Naive B cell (primary cell): Measurements from ENCODE around the gene TRIM13. TPM values are rescaled to one million over a fixed set of nuclear protein-coding genes. Genes with fewer than 3 reads are reported as not detected.
"Not testable (repeated sequence)": the region's sequence is repeated elsewhere in the genome, so short reads cannot be mapped to it uniquely, and the experiment has no call there.

Experiments used
- ATAC-seq, 2 donors: fragments of 150-1000 bp; cut with Tn5 transposase; 2 replicates each; pipeline ENCODE4 v1.10.0; 2021; ENCODE audit warnings: low read depth in 2 of 2, mild to moderate bottlenecking in 2 of 2, moderate library complexity in 2 of 2
- DNase-seq: peaks from one replicate; pipeline ENCODE4 v3.0.0; 2022
- H3K27ac Mint-ChIP-seq, 6 donors: one replicate each; pipeline ENCODE4 v1.8.0; 2020 to 2022; ENCODE audit warnings: mild to moderate bottlenecking in 6 of 6, mixed read lengths in 6 of 6, moderate library complexity in 5 of 6, inconsistent platforms in 2 of 6
- H3K27me3 Mint-ChIP-seq, 3 donors: one replicate each; pipeline ENCODE4 v1.8.0; 2021 to 2022; ENCODE audit warnings: mixed read lengths in 3 of 3, mild to moderate bottlenecking in 1 of 3
- H3K36me3 Mint-ChIP-seq, 2 donors: one replicate each; pipeline ENCODE4 v1.8.0; 2020 to 2022; ENCODE audit warnings: mixed read lengths in 2 of 2, inconsistent platforms in 1 of 2, mild to moderate bottlenecking in 1 of 2
- H3K4me1 Mint-ChIP-seq, 3 donors: one replicate each; pipeline ENCODE4 v1.8.0; 2020 to 2022; ENCODE audit warnings: mixed read lengths in 3 of 3, inconsistent platforms in 1 of 3, mild to moderate bottlenecking in 1 of 3, moderate library complexity in 1 of 3
- H3K4me3 Mint-ChIP-seq, 8 donors: one replicate each; pipeline ENCODE4 v1.8.0; 2020 to 2022; ENCODE audit warnings: mild to moderate bottlenecking in 8 of 8, mixed read lengths in 8 of 8, moderate library complexity in 8 of 8, inconsistent platforms in 2 of 8
- H3K9me3 Mint-ChIP-seq, 7 donors: one replicate each; pipeline ENCODE4 v1.8.0; 2020 to 2022; ENCODE audit warnings: mixed read lengths in 7 of 7, mild to moderate bottlenecking in 5 of 7, inconsistent platforms in 2 of 7, moderate library complexity in 1 of 7
- polyA plus RNA-seq, 6 donors: library from polyadenylated mRNA; unstranded; fragments of 300-500 nt; fragmentation: Illumina TruSeq; gene quantifications; one replicate each; pipeline ENCODE4 v1.2.3, GENCODE V29; 2021; ENCODE audit warnings: low read depth in 6 of 6

TRIM13 gene, protein sequence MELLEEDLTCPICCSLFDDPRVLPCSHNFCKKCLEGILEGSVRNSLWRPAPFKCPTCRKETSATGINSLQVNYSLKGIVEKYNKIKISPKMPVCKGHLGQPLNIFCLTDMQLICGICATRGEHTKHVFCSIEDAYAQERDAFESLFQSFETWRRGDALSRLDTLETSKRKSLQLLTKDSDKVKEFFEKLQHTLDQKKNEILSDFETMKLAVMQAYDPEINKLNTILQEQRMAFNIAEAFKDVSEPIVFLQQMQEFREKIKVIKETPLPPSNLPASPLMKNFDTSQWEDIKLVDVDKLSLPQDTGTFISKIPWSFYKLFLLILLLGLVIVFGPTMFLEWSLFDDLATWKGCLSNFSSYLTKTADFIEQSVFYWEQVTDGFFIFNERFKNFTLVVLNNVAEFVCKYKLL
- 10 to 100 TPM; 27.4 to 42.0 (median 29.8) TPM for polyA plus RNA-seq

DNA sequence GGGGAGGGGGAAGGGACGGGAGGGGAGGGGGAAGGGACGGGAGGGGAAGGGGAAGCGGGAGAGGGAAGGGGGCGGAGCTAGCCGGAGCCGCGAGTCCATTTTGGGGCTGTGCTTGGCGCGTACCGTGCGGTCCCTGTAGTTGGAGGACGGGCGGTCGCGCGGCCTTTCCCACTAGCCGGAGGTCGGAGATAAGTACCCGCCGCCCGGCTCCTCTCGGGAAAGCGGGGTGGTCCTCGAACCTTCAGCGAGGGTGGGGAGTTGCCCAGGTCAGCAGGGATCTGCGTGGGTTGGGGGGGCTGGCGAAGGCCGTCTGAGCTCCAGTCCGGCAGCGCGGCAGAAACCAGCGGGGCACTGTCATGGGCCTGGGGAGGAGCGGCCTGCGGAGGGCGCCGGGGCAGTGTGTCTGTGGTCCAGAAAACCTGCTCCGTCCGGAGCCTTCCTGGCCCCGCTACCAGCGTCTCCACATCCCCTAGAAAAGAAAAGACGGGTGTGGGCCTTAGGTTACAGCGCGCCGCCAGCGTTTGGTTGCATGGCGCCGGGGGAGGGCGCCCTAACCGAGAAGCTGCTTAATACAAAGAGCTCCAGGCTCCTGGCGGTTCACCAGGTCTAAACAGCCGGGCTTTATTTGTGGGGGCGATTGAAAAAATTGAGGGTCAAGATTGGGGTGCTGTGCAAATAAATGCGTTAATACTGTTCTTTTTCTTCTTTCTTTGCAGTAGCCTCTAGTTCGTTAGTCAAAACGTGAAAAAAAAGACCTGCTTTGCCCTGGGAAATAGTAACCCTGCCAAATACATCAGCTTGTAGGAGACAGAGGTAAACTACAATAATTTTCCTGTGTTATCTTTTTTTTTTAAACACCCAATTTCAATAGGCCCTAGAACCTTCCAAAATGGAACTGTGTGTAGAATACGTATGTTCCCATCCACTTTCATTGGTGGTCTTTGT, at the start of gene TRIM13:
TRIM13 (plus strand) TSS at position 92 of the 945 bp plus-strand sequence. CDS start 14,899 bp downstream, outside the sequence.
- Mint-ChIP-seq H3K4me3 (peak within 1 kb of the TSS; percentile 83 to 97 (median 94)), H3K36me3 (peaks cover 7 to 10% of the 10 kb centered on the region in 2 donors), H3K27me3 (no peaks in the 10 kb centered on the region), H3K9me3 (no peaks in the 10 kb centered on the region), H3K27ac (peak within 1 kb of the TSS; percentile 89 to 97 (median 95)), H3K4me1 (peaks cover 25 to 57% (median 50%) of the 10 kb centered on the region in 3 donors)
- DNase-seq (peak; percentile 82), ATAC-seq (peak; percentile 79 to 81)

- not testable (repeated sequence) for H3K4me3 Mint-ChIP-seq, H3K9me3 Mint-ChIP-seq, H3K4me1 Mint-ChIP-seq, DNase-seq, H3K27me3 Mint-ChIP-seq, ATAC-seq, H3K36me3 Mint-ChIP-seq
- H3K27ac Mint-ChIP-seq, result peak overlapping the region in 1 of 6 donors; percentile 36
Observed at GRCh38 chr13:49948777-49949270, 48.0 kb upstream of the TRIM13 start.

GRCh38 chr13:49951754-49952535, 44.9 kb upstream of the TRIM13 start:
- Mint-ChIP-seq H3K27me3 (peaks cover 0 to 4% (median 0%) of the 10 kb centered on the region in 3 donors), H3K9me3 (peaks cover 0 to 4% (median 0%) of the 10 kb centered on the region in 7 donors), H3K27ac (no peak overlapping the region), H3K36me3 (no peaks in the 10 kb centered on the region), H3K4me1 (peaks cover 6 to 9% (median 6%) of the 10 kb centered on the region in 3 donors), H3K4me3 (no peak overlapping the region)
- ATAC-seq (no peak), DNase-seq (no peak)

DNA sequence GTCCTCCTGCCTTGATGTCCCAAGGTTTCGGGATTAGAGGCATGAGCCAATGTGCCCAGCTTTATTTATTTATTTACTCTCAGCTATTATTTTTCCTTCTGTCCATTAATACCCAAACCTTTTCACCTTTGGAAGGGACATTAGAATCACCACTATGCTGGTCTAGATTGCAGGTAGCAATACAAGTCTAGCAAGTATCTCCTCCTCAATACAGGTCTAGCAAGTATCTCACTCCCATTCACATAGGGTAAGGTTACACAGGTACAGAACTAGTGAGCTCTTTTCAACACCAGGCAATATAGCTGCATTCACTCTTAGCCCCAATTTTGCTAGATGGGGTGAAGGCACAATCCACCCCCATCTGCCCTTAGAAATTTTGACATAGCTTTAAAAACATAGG, 43.3 kb upstream of the TRIM13 start:
- H3K4me3 Mint-ChIP-seq, result peak overlapping the region in 1 of 8 donors; percentile 72
- no peaks in the 10 kb centered on the region for H3K27me3 Mint-ChIP-seq
- H3K9me3 Mint-ChIP-seq, result peaks cover 0 to 4% (median 0%) of the 10 kb centered on the region in 7 donors
- ATAC-seq, result no peak
- peak overlapping the region in 1 of 6 donors; percentile 73 for H3K27ac Mint-ChIP-seq
- H3K36me3 Mint-ChIP-seq, result no peaks in the 10 kb centered on the region
- H3K4me1 Mint-ChIP-seq, result peaks cover 6 to 9% (median 6%) of the 10 kb centered on the region in 3 donors
- DNase-seq, result no peak

- H3K9me3 Mint-ChIP-seq, result peaks cover 0 to 6% (median 0%) of the 10 kb centered on the region in 7 donors
Observed at GRCh38 chr13:49954674-49955455, 42.0 kb upstream of the TRIM13 start.

DNA sequence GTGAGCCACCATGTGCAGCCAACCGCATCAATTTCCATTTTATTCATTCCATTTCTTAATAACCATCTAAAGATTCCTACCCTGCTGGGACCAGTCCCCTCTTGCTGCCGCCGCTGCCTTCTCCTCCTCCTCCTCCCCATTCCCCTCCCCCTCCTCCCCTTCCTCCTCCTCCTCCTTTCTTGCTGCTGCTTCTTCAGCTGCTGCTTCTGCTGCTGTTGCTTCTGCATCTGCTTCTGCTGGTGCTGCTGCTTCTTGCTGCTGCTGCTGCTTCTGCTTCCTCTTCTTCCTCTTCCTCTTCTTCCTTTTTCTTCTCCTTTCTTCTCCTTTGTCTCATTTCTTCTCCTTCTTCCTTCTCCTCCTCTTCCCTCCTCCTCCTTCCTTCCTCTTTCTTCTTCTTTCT, 40.7 kb upstream of the TRIM13 start:
- Mint-ChIP-seq H3K4me3 (peak overlapping the region in 1 of 8 donors; percentile 35), H3K27me3 (no peaks in the 10 kb centered on the region), H3K27ac (no peak overlapping the region), H3K9me3 (peaks cover 0 to 12% (median 4%) of the 10 kb centered on the region in 7 donors), H3K4me1 (peaks cover 6 to 9% (median 6%) of the 10 kb centered on the region in 3 donors), H3K36me3 (peaks cover 6 to 20% of the 10 kb centered on the region in 2 donors)
- DNase-seq, result no peak
- ATAC-seq, result no peak

More at GRCh38 chr13:49954674-49955455, 42.0 kb upstream of the TRIM13 start:
- no peak overlapping the region for H3K27ac Mint-ChIP-seq
- peaks cover 6 to 9% (median 6%) of the 10 kb centered on the region in 3 donors for H3K4me1 Mint-ChIP-seq
- DNase-seq (no peak), ATAC-seq (no peak)
- peaks cover 0 to 9% of the 10 kb centered on the region in 2 donors for H3K36me3 Mint-ChIP-seq
- H3K27me3 Mint-ChIP-seq, result no peaks in the 10 kb centered on the region
- no peak overlapping the region for H3K4me3 Mint-ChIP-seq

DNA sequence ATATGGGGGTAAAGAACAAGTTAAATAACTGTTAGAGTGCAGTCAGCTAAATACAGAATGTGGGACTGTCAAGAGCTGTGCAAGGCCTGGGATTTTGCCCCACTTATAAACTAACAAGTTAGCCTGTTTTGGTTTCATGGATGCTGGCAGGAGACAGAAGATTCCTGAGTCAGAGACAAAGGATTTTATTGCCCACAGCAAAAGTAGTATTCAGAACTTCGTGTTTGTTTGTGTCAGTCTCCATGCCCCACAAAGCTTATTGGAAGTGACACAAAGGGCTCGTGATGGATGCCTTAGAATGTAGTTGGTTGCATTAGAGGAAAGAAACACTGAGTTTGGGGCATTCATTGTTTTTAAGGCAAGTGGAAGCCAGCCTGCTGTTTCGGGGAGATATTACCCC, 38.5 kb upstream of the TRIM13 start:
- Mint-ChIP-seq H3K4me3 (no peak overlapping the region), H3K4me1 (peaks cover 6 to 9% (median 6%) of the 10 kb centered on the region in 3 donors), H3K27ac (no peak overlapping the region), H3K27me3 (no peaks in the 10 kb centered on the region), H3K9me3 (peaks cover 0 to 29% (median 12%) of the 10 kb centered on the region in 7 donors), H3K36me3 (peaks cover 15 to 27% of the 10 kb centered on the region in 2 donors)
- no peak for ATAC-seq
- DNase-seq, result no peak

- ATAC-seq (no peak), DNase-seq (no peak)
- no peaks in the 10 kb centered on the region for H3K27me3 Mint-ChIP-seq
- peaks cover 3 to 37% (median 20%) of the 10 kb centered on the region in 7 donors for H3K9me3 Mint-ChIP-seq
- H3K27ac Mint-ChIP-seq, result no peak overlapping the region
- H3K36me3 Mint-ChIP-seq, result peaks cover 25 to 29% of the 10 kb centered on the region in 2 donors
- H3K4me3 Mint-ChIP-seq, result no peak overlapping the region
- H3K4me1 Mint-ChIP-seq, result no peaks in the 10 kb centered on the region
Observed at GRCh38 chr13:49967456-49967855, 29.4 kb upstream of the TRIM13 start.

- Mint-ChIP-seq H3K4me1 (peaks cover 0 to 7% (median 5%) of the 10 kb centered on the region in 3 donors), H3K27me3 (no peaks in the 10 kb centered on the region), H3K36me3 (no peaks in the 10 kb centered on the region), H3K4me3 (no peak overlapping the region), H3K27ac (peak overlapping the region in 3 of 6 donors; percentile 30 to 66 (median 47)), H3K9me3 (peaks cover 0 to 2% (median 0%) of the 10 kb centered on the region in 7 donors)
- ATAC-seq (no peak), DNase-seq (no peak)
Observed at GRCh38 chr13:49972709-49973108, 24.1 kb upstream of the TRIM13 start.

GRCh38 chr13:49975826-49976225, 21.0 kb upstream of the TRIM13 start:
- Mint-ChIP-seq H3K36me3 (no peaks in the 10 kb centered on the region), H3K27me3 (no peaks in the 10 kb centered on the region), H3K27ac (no peak overlapping the region), H3K9me3 (no peaks in the 10 kb centered on the region), H3K4me3 (no peak overlapping the region), H3K4me1 (peaks cover 0 to 12% (median 5%) of the 10 kb centered on the region in 3 donors)
- no peak for DNase-seq
- no peak for ATAC-seq

DNA sequence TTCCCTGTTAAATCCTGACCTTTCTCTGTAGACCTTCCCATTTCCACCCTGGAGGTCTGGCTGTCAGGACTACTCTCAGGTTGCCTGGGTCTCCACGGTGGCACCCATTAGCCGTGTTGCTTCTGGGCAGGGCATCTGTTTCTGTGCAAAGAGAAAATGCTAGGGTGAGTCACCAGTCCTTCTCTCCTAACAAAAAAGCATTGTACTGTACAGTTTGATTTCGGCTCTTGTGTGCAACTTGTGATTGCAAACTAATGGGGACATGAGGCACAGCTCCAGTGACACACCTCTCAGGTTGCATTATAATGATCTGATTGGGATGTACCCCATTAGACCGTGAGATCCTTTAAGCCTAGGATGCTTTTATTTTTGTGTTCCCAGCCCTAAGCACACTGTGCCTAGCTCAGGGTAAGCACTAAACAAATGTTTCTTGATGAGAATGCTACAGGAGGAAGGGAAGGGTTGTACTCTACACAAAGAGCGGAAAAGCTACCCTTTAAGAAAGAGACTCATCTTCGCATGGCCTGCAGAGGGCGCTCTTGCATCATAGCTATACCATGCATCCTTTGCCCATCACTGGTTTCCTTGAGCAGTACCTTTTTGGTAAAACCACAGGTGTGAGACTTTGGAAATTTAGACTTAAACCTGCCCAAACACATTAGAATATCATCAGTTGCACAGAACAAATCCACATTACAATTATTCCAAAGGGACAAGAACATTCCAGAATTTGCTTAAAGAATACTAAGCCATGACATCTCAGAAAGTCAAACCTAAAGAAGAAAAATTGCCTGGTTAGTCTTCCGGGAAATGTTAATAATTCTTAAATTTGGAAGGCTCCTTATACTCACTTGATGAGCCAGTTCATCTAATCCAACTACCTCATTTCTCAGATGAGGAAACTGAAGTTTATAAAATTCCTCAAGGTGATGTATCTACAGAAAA, 20.3 kb upstream of the TRIM13 start:
- peaks cover 2 to 13% (median 5%) of the 10 kb centered on the region in 3 donors for H3K4me1 Mint-ChIP-seq
- ATAC-seq, result peak; percentile 77 to 92
- peak overlapping the region in 2 of 6 donors; percentile 25 to 45 for H3K27ac Mint-ChIP-seq
- peak; percentile 66 for DNase-seq
- H3K27me3 Mint-ChIP-seq, result no peaks in the 10 kb centered on the region
- no peaks in the 10 kb centered on the region for H3K9me3 Mint-ChIP-seq
- no peak overlapping the region for H3K4me3 Mint-ChIP-seq
- no peaks in the 10 kb centered on the region for H3K36me3 Mint-ChIP-seq
